PFSK-1 (cell line): ENCODE measurements around the gene GATB.

Experiments used
- FOXP2 ChIP-seq: optimal IDR thresholded peaks from 2 replicates; pipeline ENCODE3; 2011; ENCODE audit warnings: borderline replicate concordance, control low read depth, inconsistent platforms; ENCODE audit not compliant: insufficient read depth; ENCODE audit errors: extremely low read length, extremely low read depth
- POLR2AphosphoS5 ChIP-seq: IDR thresholded peaks from 2 replicates; pipeline ENCODE4 v1.6.1; 2012; ENCODE audit warnings: low read depth, mild to moderate bottlenecking, control low read depth, low read length, moderate library complexity
- REST ChIP-seq, 2 experiments: IDR thresholded peaks; 2 replicates each; pipeline versions ENCODE4 v1.6.1 to v1.8.0; 2011 to 2012; ENCODE audit warnings: low read depth in 2 of 2, low read length in 2 of 2, control low read depth in 1 of 2, inconsistent platforms in 1 of 2, mild to moderate bottlenecking in 1 of 2, moderate library complexity in 1 of 2; ENCODE audit not compliant: insufficient read depth in 1 of 2
- SIN3A ChIP-seq: IDR thresholded peaks from 2 replicates; pipeline ENCODE4 v1.6.1; 2012; ENCODE audit warnings: mild to moderate bottlenecking, low read length, moderate library complexity, borderline replicate concordance; ENCODE audit not compliant: insufficient read depth
- TAF1 ChIP-seq: IDR thresholded peaks from 2 replicates; pipeline ENCODE4 v1.6.1; 2012; ENCODE audit warnings: low read length, control low read depth, borderline replicate concordance; ENCODE audit not compliant: insufficient read depth

GATB gene

GRCh38 chr4:151677193-151677592 lies 83.6 kb downstream of the GATB start:
- no peak for TF ChIP-seq POLR2AphosphoS5
- TF ChIP-seq REST (IDR thresholded peaks at IDR 0.05; ENCODE audit: insufficient read depth in 1 of 2, low read depth in 2 of 2, low read length in 2 of 2): no peak
- no peak for TF ChIP-seq FOXP2
- TF ChIP-seq TAF1: no peak
- TF ChIP-seq SIN3A: no peak

DNA sequence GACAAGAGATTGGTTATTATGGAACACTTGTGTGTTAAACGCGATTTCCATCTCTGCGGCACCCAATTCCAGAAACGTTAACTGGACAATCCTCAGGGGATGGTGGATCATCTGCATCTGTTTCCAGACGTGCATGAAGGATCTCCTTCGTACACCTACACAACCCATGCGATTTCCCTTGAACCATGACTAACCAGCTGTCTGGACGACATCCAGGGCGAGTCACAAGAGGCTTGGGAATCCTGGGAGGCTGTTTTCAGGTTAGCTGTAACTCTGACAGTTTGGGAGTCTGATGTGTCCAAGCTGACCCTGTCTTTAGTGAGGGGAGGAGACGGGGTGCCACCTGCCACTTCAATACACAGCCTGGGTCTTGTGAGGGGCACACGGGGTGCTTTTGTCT lies 84.5 kb downstream of the GATB start:
- no peak for TF ChIP-seq FOXP2
- TF ChIP-seq SIN3A: no peak
- TF ChIP-seq TAF1: no peak
- TF ChIP-seq POLR2AphosphoS5: no peak
- TF ChIP-seq REST (IDR thresholded peaks at IDR 0.05; ENCODE audit: insufficient read depth in 1 of 2, low read depth in 2 of 2, low read length in 2 of 2): no peak

GRCh38 chr4:151675411-151675971 lies 85.3 kb downstream of the GATB start:
- no peak for TF ChIP-seq FOXP2
- TF ChIP-seq TAF1: no peak
- TF ChIP-seq POLR2AphosphoS5: no peak
- no peak for TF ChIP-seq SIN3A
- TF ChIP-seq REST (IDR thresholded peaks at IDR 0.05; ENCODE audit: insufficient read depth in 1 of 2, low read depth in 2 of 2, low read length in 2 of 2): no peak

DNA sequence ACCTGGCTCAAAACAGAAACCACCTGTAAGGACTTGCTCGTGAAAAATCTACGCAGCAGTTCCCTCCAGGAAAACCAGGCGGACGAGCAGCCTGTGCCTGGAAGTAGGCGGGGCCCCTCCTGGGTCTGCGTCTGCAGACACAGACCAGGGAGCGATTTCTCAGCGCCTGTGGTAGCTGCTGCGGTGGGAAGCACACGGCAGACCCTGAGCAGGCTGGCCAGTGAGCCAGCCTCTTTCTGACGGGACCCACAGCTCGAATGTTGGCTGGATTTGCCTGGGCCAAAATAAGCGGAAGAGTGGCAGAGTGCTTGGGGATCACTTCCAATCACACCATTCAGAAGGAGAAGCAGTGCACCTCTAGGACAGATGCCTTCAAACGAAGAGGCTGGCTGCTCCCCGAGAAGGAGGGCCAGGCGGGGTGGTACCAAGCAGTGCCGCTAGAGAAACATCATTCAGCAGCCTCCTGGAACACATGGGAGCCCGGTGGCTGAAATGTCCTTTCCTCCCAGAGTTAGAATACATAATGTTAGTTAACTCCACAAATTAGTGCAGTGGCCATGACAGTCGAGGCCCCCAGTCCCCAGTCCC lies 85.9 kb downstream of the GATB start:
- TF ChIP-seq FOXP2 (no peak), REST (IDR thresholded peaks at IDR 0.05; ENCODE audit: insufficient read depth in 1 of 2, low read depth in 2 of 2, low read length in 2 of 2) (no peak), POLR2AphosphoS5 (no peak), TAF1 (no peak), SIN3A (no peak)
